ENCODE results near the gene SPOCK1.

Gene SPOCK1

DNA sequence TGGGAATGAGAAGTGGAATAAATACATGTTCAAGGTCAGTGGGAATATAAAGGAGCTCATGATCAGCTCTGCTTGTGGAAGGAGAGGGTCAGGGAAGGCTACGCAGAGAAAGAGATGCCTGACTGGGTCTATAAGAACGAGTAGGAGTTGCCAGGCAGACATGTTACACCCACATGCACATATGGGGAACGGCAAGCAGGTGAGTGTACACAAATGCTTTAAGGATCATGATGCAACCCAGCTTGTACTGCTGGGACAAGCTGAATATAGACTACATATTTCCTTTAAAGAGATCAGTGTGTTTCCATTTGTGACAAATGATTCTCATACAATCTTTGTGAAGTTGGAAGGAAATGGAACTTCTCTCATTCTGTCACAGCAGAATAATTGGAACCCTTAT lies 141.7 kb downstream of the SPOCK1 start:
- DNase-seq: no peak

DNA sequence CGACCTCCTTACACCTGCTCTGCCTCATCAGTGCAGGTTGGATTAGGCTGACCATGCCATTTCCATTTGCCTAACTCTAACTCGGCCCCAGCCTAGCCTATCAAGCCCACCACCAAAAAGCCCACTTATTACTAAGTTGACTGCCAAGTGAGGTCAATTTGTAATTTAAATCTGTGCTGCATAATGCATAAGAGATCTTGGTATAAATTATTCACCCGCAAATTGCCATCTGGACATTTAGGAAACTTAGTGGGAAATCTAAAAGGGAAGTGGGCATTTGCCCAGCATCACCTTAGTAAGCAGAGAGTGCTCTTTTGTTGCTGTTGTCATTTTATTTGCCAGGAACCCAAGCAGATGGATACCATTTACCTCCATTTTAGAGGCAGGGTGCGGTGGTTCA lies 143.0 kb downstream of the SPOCK1 start:
- no peak for DNase-seq

DNA sequence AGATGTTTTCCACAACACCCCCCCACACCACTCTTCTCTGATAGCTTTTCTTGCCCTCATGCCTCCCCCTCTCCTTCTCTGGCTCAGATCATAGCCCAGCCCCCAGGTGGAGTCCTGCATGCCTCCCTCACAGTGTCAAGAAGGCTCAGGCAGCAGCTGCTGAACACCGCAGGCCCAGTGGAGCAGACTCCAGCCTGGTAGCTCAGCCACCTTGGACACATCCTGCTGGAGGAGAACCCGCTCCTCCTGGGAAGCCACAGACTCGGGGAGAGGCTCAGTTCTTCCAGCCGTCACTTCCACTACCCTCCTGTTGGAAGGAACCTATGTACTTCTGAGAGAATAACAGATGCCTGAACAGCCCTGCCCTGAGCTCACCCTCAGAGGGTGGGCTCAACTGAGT lies 143.4 kb downstream of the SPOCK1 start:
- DNase-seq: no peak

DNA sequence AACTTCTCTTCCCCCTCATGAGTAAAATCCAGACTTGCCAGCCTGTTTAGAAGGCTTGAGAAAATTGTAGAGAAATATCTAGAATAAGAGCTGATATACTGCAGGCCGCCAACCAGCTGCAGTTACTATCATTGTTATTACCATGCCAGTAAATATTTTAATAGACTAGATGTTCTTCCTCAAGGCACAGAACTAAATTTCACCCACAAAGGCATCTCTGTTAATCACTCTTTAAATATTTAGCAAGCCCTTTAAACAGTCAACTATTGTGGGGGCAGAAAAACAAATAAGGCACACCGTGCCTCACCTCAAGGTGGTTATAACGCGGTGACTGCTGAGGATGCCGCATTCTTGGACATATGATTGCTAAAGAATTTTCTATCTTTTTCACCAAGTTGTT lies 147.0 kb downstream of the SPOCK1 start:
- no peak for DNase-seq

DNA sequence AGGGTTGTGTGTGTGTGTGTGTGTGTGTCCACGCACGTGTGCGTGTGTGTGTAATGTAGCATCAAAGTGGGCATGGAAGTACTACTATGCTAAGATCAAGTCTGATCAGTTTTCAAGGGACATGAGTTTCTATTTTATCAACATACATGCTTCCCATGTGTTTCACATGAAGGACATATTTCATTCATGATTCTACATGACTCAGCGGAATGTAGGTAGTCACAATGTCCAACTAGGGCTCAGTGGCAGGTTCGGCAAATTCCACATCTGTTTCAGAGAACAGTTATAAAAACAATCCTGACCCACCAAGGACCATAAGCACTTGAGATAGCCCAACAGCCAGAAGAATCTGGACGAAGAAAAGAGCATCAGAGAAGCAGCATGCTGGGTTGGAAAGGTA lies 148.3 kb downstream of the SPOCK1 start:
- DNase-seq: no peak

DNA sequence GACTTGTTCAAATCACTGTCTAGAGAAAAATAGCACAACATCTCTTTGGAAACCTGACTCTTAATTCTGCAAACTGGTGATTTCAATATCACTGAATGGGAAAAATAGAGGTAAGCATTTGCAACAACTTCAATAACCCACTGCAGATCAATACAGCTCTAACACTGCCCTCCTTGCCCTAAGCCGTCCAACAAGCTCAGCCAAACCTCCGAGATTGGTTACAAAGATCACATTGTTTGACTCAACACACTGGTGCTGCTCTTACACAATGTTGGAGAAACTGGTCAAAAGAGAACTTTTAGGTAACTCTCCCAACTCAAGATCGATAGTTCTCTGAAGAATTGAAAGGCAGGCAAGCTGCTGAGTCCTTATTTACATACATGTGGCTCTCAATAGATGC lies 150.4 kb downstream of the SPOCK1 start:
- no peak for DNase-seq

DNA sequence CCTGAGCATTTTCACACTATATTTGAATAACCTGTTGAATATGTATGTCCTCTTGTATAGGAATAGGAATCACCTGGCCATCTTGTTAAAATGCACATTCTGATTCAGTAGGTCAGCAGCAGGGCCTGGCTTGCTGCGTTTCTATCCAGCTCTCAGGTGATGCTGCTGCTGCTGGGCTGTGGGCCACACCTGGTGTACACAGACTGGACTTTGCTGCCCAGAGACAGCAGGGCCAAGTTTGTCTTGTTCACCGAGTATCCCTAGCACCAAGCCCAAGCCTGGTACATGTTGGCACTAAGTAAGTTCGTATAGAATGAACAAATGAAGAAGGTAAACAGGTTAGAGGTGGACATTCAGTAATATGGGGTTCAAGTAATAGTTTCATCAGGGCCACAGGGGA lies 151.3 kb downstream of the SPOCK1 start:
- no peak for DNase-seq

DNA sequence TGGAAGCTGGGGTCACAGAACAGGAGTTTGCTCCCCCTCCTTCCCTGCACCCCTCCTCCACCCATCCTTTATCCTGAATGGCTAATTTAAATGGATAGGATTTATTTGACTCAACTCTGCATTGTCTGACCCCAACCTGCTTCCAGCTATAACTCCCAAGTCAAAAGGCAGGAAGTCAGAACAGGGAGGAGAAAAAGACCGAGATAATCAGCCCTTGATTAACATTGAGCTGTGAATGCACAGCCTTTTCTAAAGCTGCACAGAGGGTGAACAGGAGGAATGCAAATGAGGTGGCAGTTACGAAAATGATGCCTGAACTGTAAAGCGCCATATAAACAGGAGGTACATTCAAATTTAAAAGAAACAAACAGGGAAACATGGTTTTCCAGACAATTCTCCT lies 152.8 kb downstream of the SPOCK1 start:
- no peak for DNase-seq

DNA sequence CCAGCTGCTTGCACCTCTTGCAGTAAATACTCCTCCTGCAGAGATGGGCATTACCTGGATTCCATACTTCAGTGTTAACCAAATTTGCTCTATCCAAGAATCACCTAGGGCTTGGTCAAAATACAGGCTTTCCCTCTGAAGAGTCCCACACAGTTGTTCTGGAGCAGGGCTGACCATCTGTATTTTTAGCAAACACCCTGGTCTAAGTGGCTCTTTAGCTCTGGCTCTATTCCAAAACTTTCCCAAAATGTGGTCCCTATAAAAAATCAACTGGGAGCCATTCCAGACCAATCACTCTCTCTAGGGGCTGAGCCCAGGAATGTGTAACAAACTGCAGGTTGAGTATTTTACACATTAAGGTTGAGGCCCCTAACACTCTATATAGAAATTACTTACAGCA lies 153.7 kb downstream of the SPOCK1 start:
- no peak for DNase-seq

DNA sequence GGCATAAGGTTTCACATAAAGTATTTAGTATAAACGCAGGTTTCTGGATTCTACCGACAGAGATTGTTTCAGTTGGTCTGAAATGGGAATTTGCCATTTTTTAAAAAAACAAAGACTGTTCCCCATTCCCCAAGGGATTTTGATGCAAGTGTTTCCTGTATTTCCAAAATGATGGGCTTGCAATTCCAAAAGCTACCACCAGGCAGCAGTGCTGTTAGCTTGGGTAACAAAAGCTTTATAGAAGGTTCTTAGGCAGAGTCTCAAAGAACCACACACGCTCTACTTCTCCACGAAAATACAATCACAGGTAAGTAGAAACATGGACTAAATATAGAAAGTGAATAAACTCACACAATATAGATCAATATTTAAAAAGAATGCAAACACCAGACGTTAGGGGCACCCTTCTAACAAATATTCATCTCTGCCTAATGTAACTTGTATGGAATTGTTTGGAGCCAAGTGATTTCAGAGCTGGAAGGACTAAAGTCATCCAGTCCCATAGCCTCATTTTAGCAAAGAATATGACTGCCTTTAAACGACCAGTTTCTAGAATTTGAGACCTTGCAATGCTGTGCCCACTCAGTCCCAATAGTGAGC lies 154.3 kb downstream of the SPOCK1 start:
- DNase-seq: peak; percentile 74

DNA sequence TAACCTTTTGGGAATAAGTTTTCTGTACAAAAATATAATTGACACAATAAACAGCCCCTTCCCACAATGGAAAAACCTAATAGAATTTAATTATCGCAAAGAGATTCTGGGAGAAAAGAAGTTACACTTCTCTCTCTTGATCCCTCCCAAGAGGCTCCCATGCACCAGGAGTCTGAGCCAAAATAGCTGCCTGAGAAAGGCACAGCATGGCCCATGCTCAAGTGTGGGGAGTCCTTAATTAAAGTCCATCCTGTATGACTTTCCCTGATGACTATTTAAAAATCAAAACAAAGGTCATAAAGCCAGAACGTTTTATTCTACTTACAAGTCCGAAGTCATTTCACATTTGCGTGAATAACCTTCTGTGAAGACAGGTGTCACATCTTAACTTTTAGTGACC lies 155.1 kb downstream of the SPOCK1 start:
- no peak for DNase-seq

DNA sequence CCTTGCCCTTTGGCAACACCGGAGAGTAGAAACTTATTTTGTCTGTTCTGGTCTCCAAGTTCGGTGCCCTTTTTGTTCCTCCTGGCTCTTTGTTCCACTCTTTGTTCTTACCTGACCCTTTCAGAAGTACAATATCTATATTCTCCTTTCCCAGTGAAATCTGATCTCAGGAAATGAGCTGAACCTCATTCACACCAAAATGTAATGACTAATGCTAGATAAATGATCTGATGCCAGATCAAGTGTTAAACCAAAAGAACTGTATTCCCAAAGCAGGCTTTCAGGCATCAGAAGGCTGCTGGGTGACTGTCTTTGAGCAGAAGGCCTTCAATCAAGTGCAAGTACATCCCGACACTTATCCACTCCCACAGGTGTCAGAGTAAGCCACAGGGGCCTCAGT lies 156.4 kb downstream of the SPOCK1 start:
- DNase-seq: no peak

DNA sequence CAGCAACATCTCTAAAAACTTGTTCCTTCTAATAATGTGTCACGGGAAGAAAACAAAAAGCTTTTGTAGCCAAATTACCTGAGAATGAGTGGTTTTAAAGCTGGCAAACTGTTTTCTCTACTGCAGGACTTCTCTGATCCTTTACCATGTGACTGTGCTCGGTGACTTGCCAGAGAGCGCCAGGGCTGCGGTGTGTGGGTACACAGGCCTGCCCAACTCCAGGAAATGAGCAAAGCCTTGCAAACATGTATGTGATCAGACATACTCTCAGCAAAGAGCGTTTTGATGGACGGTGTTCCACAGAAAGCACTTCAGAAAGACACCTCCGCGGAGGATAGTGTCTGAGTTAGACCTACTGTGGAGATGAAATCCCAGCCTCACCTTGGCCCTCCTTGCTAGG lies 157.3 kb downstream of the SPOCK1 start:
- DNase-seq: no peak

DNA sequence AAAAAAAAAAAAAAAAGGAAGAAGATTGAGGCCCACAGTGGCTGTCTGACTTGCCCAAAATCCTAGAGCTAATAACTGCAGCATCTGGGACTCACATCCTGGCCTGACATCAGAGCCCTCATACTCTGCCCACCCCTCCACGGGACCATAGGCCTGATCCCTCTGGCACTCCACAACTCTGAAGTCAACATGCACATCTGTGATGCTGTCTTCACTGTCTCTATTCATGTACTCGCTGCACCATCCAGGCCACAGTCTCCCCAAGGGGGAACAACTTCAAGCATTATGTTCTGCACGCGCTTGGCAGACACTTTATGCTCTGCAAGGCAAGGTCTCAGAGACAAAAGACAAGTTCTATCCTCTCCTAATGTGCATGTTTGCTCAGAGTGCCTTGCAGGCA lies 158.2 kb downstream of the SPOCK1 start:
- no peak for DNase-seq

DNA sequence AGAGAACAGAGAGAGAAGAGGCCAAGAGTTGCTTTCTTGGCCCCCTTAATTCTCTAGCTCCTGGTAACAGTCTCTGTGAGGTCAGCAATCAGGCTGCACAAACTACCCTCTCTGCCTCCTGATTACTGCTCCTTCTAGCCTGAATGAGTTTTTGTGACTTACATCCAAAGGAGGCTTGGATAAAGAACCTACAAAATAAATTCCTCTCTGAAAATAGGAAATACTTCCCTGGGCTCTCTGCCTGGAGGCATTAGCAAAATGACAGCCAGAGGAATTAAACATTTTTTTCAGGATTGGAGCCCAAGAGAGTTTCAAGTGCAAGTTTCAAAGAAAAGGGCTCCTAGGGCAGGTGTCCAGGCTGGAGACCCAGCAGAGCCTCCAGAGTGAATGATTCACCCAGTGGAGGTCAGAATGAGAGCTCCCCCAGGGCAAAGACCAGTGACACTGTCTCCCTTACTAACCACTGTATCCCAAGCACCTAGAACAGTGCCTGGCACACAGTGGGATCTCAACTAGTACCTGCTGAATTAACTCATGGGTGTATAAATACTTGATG lies 162.5 kb downstream of the SPOCK1 start:
- DNase-seq: no peak

DNA sequence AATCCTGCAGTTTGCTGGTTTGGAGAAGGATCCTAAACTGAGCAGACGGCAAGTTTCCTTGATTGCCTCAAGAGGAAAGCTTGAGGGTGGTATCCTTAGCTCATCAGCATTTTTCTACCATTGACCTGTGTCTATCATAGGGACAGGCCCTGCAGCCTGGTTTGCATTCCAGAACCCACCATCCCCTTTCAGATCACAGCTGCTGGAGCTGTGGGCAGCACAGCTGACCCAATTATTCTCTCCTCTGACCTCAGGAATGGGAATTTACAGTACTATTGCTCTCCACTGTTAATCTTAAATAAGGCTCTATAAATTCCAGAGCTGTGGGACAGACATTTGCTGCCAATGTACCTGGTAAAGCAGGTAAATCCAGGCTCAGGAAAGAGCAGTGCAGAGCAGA lies 163.0 kb downstream of the SPOCK1 start:
- no peak for DNase-seq

DNA sequence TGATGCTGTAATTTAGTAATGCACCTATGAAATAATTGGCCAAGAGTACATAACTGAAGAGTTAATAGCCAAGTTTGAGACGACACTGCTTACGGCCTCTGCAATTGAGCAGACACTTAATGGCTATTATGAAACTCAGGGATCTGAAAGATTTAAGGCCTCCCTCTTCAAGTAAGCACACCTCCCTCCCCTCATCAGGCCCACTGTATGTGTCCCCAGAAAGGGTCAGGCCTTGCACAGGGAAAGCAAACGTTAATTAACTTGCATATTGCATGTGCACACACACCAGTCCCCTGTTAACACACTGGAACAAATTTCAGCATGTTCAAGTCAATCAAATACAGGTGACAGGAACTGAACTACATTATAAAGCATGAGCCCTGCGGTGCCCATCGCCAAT lies 163.6 kb downstream of the SPOCK1 start:
- no peak for DNase-seq

DNA sequence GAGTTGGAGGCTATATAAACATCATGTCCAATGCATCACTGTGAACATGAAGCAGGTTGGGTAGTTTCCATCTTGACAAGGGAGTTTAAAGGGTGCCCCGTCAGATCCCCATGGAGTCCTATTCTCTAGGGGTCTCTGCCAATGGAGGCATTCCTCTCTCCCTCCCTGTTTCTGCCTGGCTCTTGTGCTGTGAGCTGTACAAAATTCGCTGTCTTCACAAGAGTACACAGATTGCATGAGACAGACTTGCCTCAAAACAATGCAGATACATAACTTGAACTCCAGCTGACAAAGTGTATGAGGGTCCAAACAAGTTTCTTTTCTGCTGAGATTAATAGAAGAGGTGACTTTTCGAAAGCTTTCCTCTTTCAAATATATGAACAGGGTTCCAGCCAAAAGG lies 165.2 kb downstream of the SPOCK1 start:
- no peak for DNase-seq

DNA sequence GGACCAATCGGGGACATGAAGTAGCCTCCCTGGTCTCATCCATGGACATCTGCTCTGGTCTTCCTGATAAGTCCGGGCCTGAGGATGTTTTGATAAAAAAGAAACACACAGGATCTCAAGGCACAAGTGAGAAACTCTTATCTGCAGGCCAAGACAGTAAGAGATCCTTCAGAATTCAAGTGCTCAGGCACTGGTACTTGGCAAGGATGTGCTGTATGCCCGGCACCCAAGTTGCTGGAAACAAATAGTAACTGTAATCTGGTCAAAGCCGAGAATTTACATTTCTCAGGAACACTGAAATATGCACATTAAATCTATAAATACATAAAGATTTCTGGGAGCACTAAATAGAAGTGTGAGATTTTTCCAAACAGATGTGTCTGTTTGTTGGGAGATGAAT lies 165.7 kb downstream of the SPOCK1 start:
- no peak for DNase-seq

DNA sequence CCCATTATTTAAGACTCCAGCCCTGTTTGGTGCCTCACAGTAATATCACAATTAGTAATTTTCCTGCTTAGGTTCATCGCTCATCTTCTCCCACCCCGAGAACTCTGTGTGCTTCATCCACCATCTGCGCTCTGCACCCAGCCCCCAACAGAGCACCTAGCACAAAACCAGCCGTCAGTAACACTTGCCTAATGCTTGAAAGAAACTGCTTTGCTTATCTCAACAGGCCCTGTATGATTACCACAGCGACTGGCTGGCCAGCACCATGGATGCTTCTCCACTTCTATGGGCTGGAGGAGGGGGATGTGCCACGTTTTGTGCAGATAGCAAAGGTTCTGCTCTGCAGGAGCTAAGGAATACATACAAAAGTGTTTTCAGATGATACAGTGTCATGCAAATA lies 166.8 kb downstream of the SPOCK1 start:
- DNase-seq: no peak

DNA sequence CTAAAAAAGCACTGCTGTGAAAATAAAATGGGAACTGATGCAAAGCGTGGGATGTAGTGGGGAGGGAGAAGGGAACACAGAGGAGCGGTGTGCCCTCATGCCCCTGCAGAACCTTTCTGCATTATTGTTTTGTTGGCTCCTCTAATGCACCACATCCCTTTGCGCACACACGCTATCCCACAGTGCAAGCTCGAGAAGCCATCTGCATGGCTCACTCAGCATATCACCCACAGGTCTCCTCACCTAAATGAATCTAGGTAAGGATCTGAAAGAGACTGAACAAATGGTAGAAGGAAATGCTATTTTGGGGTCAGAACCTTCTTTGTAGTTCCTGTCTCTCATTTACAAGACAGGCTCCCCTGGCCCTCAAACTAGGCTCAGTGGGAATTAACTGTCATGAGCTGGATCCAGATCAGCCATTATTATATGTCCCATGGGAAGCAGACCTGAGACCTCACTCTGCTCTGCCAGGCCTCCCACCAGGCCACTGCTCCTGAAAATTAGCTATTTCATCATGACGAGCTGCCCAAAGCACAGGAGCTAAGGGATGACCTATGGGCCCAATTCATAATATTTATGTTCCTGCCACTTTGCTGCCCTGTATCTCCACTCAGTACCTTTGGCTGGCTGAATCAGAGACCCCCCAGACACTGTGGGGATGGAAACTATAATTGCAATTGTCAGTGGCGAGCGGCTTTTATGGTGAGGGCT lies 169.4 kb downstream of the SPOCK1 start:
- DNase-seq: no peak

DNA sequence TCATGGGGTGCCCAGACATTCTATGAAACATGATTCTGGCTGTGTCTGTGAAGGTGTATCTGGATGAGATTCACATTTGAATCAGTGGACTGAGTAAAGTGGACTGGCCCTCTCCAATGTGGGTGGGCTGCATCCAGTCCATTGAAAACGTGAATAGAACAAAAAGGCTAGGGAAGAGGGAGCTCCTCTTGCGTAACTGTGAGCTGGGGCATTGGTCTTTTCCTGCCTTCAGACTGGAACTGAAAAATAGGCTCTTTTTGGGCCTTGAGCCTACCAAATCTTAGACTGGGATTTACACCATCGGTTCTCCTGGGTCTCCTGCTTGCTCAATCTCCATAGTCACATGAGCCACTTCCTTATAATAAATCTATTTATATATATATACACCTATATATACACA lies 170.1 kb downstream of the SPOCK1 start:
- no peak for DNase-seq

DNA sequence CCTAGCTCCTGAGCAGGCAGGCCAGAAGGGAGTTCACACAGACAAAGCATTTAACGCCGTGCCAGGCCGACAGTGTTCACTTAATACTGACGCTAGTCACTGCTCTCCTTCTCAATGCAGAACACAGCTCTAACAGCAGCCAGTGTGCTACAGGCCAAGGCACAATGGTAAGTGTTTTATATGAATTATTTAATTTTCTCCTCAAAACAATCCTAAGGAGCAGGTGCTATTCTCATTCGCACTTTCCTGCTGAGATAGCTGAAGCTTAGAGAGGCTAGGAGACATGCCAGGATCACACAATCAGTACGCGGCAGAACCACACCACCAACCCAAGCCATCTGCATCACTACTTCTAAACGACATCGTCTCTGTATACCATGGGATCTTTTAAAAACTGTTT lies 170.7 kb downstream of the SPOCK1 start:
- DNase-seq: no peak

DNA sequence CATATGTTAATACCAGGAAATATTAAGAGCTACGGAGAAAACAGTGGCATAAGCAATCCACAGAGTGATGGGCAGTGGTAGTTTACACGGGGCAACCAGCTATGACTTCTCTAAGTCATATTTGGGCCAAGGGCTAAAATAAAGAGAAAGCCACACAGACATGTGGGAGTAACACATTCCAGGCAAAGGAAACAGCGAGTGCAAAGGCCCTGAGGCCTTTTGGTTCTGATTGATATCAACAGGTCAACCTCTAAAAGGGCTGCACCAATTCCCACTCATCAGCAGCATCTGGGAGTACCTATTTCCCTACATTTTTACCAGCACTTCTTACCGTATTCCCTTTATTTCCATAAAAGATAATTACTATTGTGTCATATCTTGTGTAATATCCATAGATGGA lies 173.4 kb downstream of the SPOCK1 start:
- DNase-seq: no peak

Measured in fibroblast of skin of scalp (primary cell).